Neural cell (in vitro differentiated cells): Measurements from ENCODE around the gene CPXM1.

ENCODE experiments used
- CTCF ChIP-seq: fragments of 450-650 bp; IDR thresholded peaks from 2 replicates; pipeline ENCODE4 v1.5.1; 2014; ENCODE audit warnings: antibody characterized with exemption, mild to moderate bottlenecking, moderate library complexity; ENCODE audit not compliant: poor library complexity, severe bottlenecking
- EZH2 ChIP-seq: fragments of 200-600, 300-800 bp; shearing (Covaris generic), sonication (generic); IDR thresholded peaks from 2 replicates; pipeline ENCODE4 v1.6.1; 2014; ENCODE audit warnings: antibody characterized with exemption, low read length, borderline replicate concordance, mild to moderate bottlenecking; ENCODE audit not compliant: insufficient read depth, poor library complexity, severe bottlenecking

DNA sequence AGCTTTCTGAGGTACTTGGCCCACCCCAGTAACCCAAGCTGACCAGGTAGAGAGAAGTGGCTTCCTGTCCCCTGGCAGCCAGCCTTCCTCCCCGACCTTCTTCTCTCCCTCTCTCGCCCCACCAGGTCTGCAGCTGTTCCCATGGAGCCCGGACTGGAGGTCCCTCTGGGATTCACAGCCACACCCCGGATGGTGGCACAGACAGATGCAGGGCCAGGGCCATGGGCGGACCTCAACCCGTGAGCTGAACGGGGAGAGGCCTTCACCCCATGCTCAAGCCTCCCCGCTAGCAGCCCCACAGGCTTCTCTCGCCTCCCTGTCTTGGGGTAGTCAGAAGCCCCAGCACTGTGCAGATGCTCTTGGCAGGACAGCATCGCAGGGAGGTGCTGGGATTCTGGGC is 41.3 kb downstream of the CPXM1 start:
- no peak for TF ChIP-seq CTCF
- no peak for TF ChIP-seq EZH2
